Measurements from ENCODE around the gene CDH4.

Gene CDH4

GRCh38 chr20:61756966-61757677, 505.1 kb downstream of the CDH4 start (continued):
- TF ChIP-seq ZBTB44 (tag by site-specific recombination; IDR thresholded peaks at IDR 0.05) (no peak), ZNF202 (tag by site-specific recombination; IDR thresholded peaks at IDR 0.05; ENCODE audit: borderline replicate concordance) (no peak), ZNF513 (tag by site-specific recombination; IDR thresholded peaks at IDR 0.05) (no peak), SALL2 (tag by site-specific recombination; IDR thresholded peaks at IDR 0.05; ENCODE audit: borderline replicate concordance) (no peak), PRDM2 (tag by site-specific recombination; IDR thresholded peaks at IDR 0.05; ENCODE audit: borderline replicate concordance) (no peak), ZNF544 (tag by site-specific recombination; IDR thresholded peaks at IDR 0.05) (no peak), GFI1B (tag by site-specific recombination; IDR thresholded peaks at IDR 0.05) (no peak)

GRCh38 chr20:61757678-61758563, 505.9 kb downstream of the CDH4 start:
- CTCF ChIA-PET, result no interaction called here
- H3K4me1 ChIP-seq (ENCODE audit: control insufficient read depth, insufficient read depth, low read length), result no peaks in the 10 kb centered on the region
- no peak overlapping the region for H3K4me3 ChIP-seq (ENCODE audit: low read depth, low read length)
- H3K36me3 ChIP-seq (ENCODE audit: control insufficient read depth in 2 of 2, insufficient read depth in 1 of 2, low read length in 2 of 2), result no peaks in the 10 kb centered on the region
- POLR2A ChIA-PET, result no interaction called here
- no peaks in the 10 kb centered on the region for H3K9me3 ChIP-seq (ENCODE audit: control insufficient read depth, insufficient read depth, low read depth, low read length)
- H3K27ac ChIP-seq (ENCODE audit: extremely low read depth, low read depth, low read length), result no peak overlapping the region
- TF ChIP-seq YY2 (tag by site-specific recombination; IDR thresholded peaks at IDR 0.05), result no peak
- no peak for TF ChIP-seq ZNF776 (tag by site-specific recombination; IDR thresholded peaks at IDR 0.05; ENCODE audit: borderline replicate concordance)
- no peak for TF ChIP-seq ZNF518A (tag by site-specific recombination; conservative IDR thresholded peaks at IDR 0.05; ENCODE audit: low read depth)
- no peak for TF ChIP-seq ZNF426 (tag by site-specific recombination; IDR thresholded peaks at IDR 0.05)
- no peak for TF ChIP-seq AEBP2 (tag by site-specific recombination; IDR thresholded peaks at IDR 0.05; ENCODE audit: borderline replicate concordance)
- TF ChIP-seq ZNF548 (tag by site-specific recombination; IDR thresholded peaks at IDR 0.05), result no peak
- no peak for TF ChIP-seq ZNF138 (tag by site-specific recombination; IDR thresholded peaks at IDR 0.05; ENCODE audit: borderline replicate concordance)
- no peak for TF ChIP-seq ZNF654 (tag by site-specific recombination; IDR thresholded peaks at IDR 0.05; ENCODE audit: low read depth)
- TF ChIP-seq ZNF341 (tag by site-specific recombination; IDR thresholded peaks at IDR 0.05; ENCODE audit: low read depth), result no peak
